Activated naive CD8-positive, alpha-beta T cell (primary cell): ENCODE data around the gene SNX12.

Experiments used
- H3K27ac Mint-ChIP-seq: one replicate; pipeline ENCODE4 v1.8.0; 2021; ENCODE audit warnings: mixed read lengths
- H3K27me3 Mint-ChIP-seq: one replicate; pipeline ENCODE4 v1.8.0; 2021; ENCODE audit warnings: mixed read lengths
- H3K36me3 Mint-ChIP-seq: one replicate; pipeline ENCODE4 v1.8.0; 2021; ENCODE audit warnings: mixed read lengths
- H3K4me1 Mint-ChIP-seq: one replicate; pipeline ENCODE4 v1.8.0; 2021; ENCODE audit warnings: low read depth, mixed read lengths
- H3K4me3 Mint-ChIP-seq: one replicate; pipeline ENCODE4 v1.8.0; 2021; ENCODE audit warnings: mild to moderate bottlenecking, mixed read lengths
- H3K9me3 Mint-ChIP-seq: one replicate; pipeline ENCODE4 v1.8.0; 2021; ENCODE audit warnings: low read depth, mixed read lengths

SNX12 gene

GRCh38 chrX:71068044-71068918 lies at the start of gene SNX12:
Gene SNX12, minus strand, starts transcription at chrX:71068334. Its CDS starts 28 bp downstream, at chrX:71068306.
- H3K4me3 Mint-ChIP-seq, result peak within 1 kb of the TSS; percentile 99

GRCh38 chrX:71117358-71117757 lies 49.2 kb upstream of the SNX12 start:
- Mint-ChIP-seq H3K27ac (peak overlapping the region; percentile 50), H3K4me3 (no peak overlapping the region), H3K4me1 (peaks cover 34% of the 10 kb centered on the region), H3K27me3 (no peaks in the 10 kb centered on the region), H3K9me3 (no peaks in the 10 kb centered on the region), H3K36me3 (no peaks in the 10 kb centered on the region)

More at GRCh38 chrX:71068044-71068918, at the start of gene SNX12:
- Mint-ChIP-seq H3K9me3 (no peaks in the 10 kb centered on the region), H3K4me1 (peaks cover 23% of the 10 kb centered on the region), H3K27me3 (no peaks in the 10 kb centered on the region), H3K27ac (peak within 1 kb of the TSS; percentile 94), H3K36me3 (peaks cover 2% of the 10 kb centered on the region)

- H3K4me3 Mint-ChIP-seq, result peak overlapping the region; percentile 99
- H3K4me1 Mint-ChIP-seq, result peaks cover 35% of the 10 kb centered on the region
- peaks cover 8% of the 10 kb centered on the region for H3K36me3 Mint-ChIP-seq
- H3K27me3 Mint-ChIP-seq, result no peaks in the 10 kb centered on the region
- H3K9me3 Mint-ChIP-seq, result no peaks in the 10 kb centered on the region
- peak overlapping the region; percentile 98 for H3K27ac Mint-ChIP-seq
Measured at GRCh38 chrX:71111921-71112431, 43.8 kb upstream of the SNX12 start.

GRCh38 chrX:71111141-71111843 lies 43.2 kb upstream of the SNX12 start, which contains the start of gene IL2RG:
Gene IL2RG, minus strand, starts transcription at chrX:71111577. Its CDS starts 38 bp downstream, at chrX:71111539.
- Mint-ChIP-seq H3K9me3 (no peaks in the 10 kb centered on the region), H3K27me3 (no peaks in the 10 kb centered on the region), H3K27ac (peak within 1 kb of the TSS; percentile 98), H3K4me3 (peak within 1 kb of the TSS; percentile 99), H3K36me3 (peaks cover 12% of the 10 kb centered on the region), H3K4me1 (peaks cover 39% of the 10 kb centered on the region)

- H3K4me3 Mint-ChIP-seq, result peak overlapping the region; percentile 99
- H3K9me3 Mint-ChIP-seq, result no peaks in the 10 kb centered on the region
- H3K36me3 Mint-ChIP-seq, result peaks cover 18% of the 10 kb centered on the region
- no peaks in the 10 kb centered on the region for H3K27me3 Mint-ChIP-seq
- peaks cover 53% of the 10 kb centered on the region for H3K4me1 Mint-ChIP-seq
- H3K27ac Mint-ChIP-seq, result peak overlapping the region; percentile 98
Measured at GRCh38 chrX:71109051-71109450, 40.9 kb upstream of the SNX12 start.

GRCh38 chrX:71107762-71108360 lies 39.7 kb upstream of the SNX12 start:
- Mint-ChIP-seq H3K4me3 (peak overlapping the region; percentile 99), H3K27me3 (no peaks in the 10 kb centered on the region), H3K4me1 (peaks cover 56% of the 10 kb centered on the region), H3K36me3 (peaks cover 18% of the 10 kb centered on the region), H3K9me3 (no peaks in the 10 kb centered on the region), H3K27ac (peak overlapping the region; percentile 98)

- peak overlapping the region; percentile 79 for H3K27ac Mint-ChIP-seq
- H3K4me3 Mint-ChIP-seq, result peak overlapping the region; percentile 99
- H3K9me3 Mint-ChIP-seq, result no peaks in the 10 kb centered on the region
- peaks cover 18% of the 10 kb centered on the region for H3K36me3 Mint-ChIP-seq
- no peaks in the 10 kb centered on the region for H3K27me3 Mint-ChIP-seq
- peaks cover 58% of the 10 kb centered on the region for H3K4me1 Mint-ChIP-seq
Measured at GRCh38 chrX:71107245-71107644, 39.1 kb upstream of the SNX12 start.

- Mint-ChIP-seq H3K4me1 (peaks cover 63% of the 10 kb centered on the region), H3K36me3 (peaks cover 18% of the 10 kb centered on the region)
Measured at GRCh38 chrX:71106427-71106826, 38.3 kb upstream of the SNX12 start, which contains the start of gene CXorf65. Gene CXorf65, minus strand, starts transcription at chrX:71106740. Its CDS starts 184 bp downstream, at chrX:71106556.

GRCh38 chrX:71105628-71106027 lies 37.5 kb upstream of the SNX12 start:
- H3K27ac Mint-ChIP-seq, result peak overlapping the region; percentile 91
- peaks cover 14% of the 10 kb centered on the region for H3K36me3 Mint-ChIP-seq
- H3K4me1 Mint-ChIP-seq, result peaks cover 71% of the 10 kb centered on the region
- peak overlapping the region; percentile 79 for H3K4me3 Mint-ChIP-seq
- no peaks in the 10 kb centered on the region for H3K9me3 Mint-ChIP-seq
- no peaks in the 10 kb centered on the region for H3K27me3 Mint-ChIP-seq

More at GRCh38 chrX:71106427-71106826, 38.3 kb upstream of the SNX12 start, which contains the start of gene CXorf65:
- Mint-ChIP-seq H3K27me3 (no peaks in the 10 kb centered on the region), H3K9me3 (no peaks in the 10 kb centered on the region), H3K4me3 (peak within 1 kb of the TSS; percentile 99), H3K27ac (peak within 1 kb of the TSS; percentile 91)

- peak overlapping the region; percentile 87 for H3K27ac Mint-ChIP-seq
- no peaks in the 10 kb centered on the region for H3K9me3 Mint-ChIP-seq
- peak overlapping the region; percentile 82 for H3K4me3 Mint-ChIP-seq
- H3K36me3 Mint-ChIP-seq, result peaks cover 11% of the 10 kb centered on the region
- H3K4me1 Mint-ChIP-seq, result peaks cover 82% of the 10 kb centered on the region
- no peaks in the 10 kb centered on the region for H3K27me3 Mint-ChIP-seq
Measured at GRCh38 chrX:71103110-71103983, 35.2 kb upstream of the SNX12 start.

- Mint-ChIP-seq H3K36me3 (peaks cover 10% of the 10 kb centered on the region), H3K27ac (peak overlapping the region; percentile 78), H3K9me3 (no peaks in the 10 kb centered on the region), H3K27me3 (no peaks in the 10 kb centered on the region), H3K4me1 (peaks cover 81% of the 10 kb centered on the region), H3K4me3 (peak overlapping the region; percentile 60)
Measured at GRCh38 chrX:71102292-71102691, 34.2 kb upstream of the SNX12 start.

- H3K27ac Mint-ChIP-seq, result peak overlapping the region; percentile 34
- H3K4me1 Mint-ChIP-seq, result peaks cover 73% of the 10 kb centered on the region
- H3K9me3 Mint-ChIP-seq, result no peaks in the 10 kb centered on the region
- peaks cover 4% of the 10 kb centered on the region for H3K36me3 Mint-ChIP-seq
- no peak overlapping the region for H3K4me3 Mint-ChIP-seq
- no peaks in the 10 kb centered on the region for H3K27me3 Mint-ChIP-seq
Measured at GRCh38 chrX:71100581-71101505, 32.7 kb upstream of the SNX12 start.

- peak overlapping the region; percentile 50 for H3K27ac Mint-ChIP-seq
- H3K4me3 Mint-ChIP-seq, result peak overlapping the region; percentile 50
Measured at GRCh38 chrX:71099736-71100135, 31.6 kb upstream of the SNX12 start.

More at GRCh38 chrX:71099736-71100135, 31.6 kb upstream of the SNX12 start:
- Mint-ChIP-seq H3K4me1 (peaks cover 71% of the 10 kb centered on the region), H3K9me3 (no peaks in the 10 kb centered on the region), H3K27me3 (no peaks in the 10 kb centered on the region), H3K36me3 (no peaks in the 10 kb centered on the region)
